Measurements from ENCODE around the gene WASF3. TPM values are rescaled to one million over a fixed set of nuclear protein-coding genes. Genes with fewer than 3 reads are reported as not detected.

WASF3 gene
- total RNA-seq, 1 experiment from 2014 or later, result 3.4 TPM

DNA sequence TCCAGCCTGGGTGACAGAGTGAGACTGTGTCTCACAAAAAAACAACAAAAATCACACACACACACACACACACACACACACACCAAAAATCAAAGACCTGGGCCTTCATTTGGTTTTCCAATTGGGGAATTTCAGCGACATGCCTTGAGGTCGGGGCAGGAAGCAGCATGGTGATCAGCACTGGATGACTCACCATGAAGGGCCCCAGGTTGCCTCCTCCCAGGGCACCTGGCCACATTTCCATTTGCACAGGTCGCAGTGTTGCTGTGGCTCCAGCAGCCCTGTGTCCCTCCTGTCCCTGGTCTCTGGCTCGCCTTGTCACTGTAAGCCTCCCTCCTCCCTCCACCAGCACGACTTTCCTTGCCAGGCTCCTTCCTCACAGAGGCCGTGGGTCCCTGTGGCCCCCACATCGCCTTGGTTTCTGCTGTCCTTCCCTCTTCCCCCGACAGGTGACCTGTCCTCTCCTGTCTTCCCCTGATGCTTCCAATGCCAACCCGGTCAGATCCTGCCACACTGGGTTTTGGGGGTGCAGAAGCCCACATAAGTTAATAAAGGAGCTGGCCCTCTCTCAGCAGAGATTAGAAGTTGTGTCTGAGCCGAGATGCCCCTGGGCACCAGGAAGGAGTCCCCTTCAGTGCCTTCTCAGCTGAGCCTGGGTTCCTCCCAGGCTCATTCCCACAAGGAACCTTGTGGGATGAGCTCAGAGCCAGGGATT is 136.4 kb downstream of the WASF3 start:
- no peak overlapping the region for H3K27ac ChIP-seq (ENCODE audit: low read depth, low read length)
- POLR2A ChIA-PET, result no interaction called here
- H4K20me1 ChIP-seq (ENCODE audit: insufficient read depth), result no peaks in the 10 kb centered on the region
- H2AFZ ChIP-seq (ENCODE audit: low read depth, low read length, poor library complexity, severe bottlenecking), result no peak overlapping the region
- H3K4me1 ChIP-seq (ENCODE audit: control insufficient read depth in 1 of 2, insufficient read depth in 2 of 2, low read length in 2 of 2), result peaks cover 0 to 8% of the 10 kb centered on the region in 2 experiments; a peak in 1 of 4 replicates
- no peak overlapping the region for H3K9ac ChIP-seq (ENCODE audit: low read length)
- CTCF ChIA-PET, result no interaction called here
- TF ChIP-seq, protein P1, sequence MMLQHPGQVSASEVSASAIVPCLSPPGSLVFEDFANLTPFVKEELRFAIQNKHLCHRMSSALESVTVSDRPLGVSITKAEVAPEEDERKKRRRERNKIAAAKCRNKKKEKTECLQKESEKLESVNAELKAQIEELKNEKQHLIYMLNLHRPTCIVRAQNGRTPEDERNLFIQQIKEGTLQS (IDR thresholded peaks at IDR 0.05), result no peak
- TF ChIP-seq EZH2 (IDR thresholded peaks at IDR 0.05) (no peak), ELF1 (IDR thresholded peaks at IDR 0.05; ENCODE audit: borderline replicate concordance, low read depth) (no peak), CBX3 (IDR thresholded peaks at IDR 0.05; ENCODE audit: low read depth) (no peak), POLR2A (IDR thresholded peaks at IDR 0.05; ENCODE audit: borderline replicate concordance, extremely low read depth, insufficient read depth, insufficient read length) (no peak), SIN3A (IDR thresholded peaks at IDR 0.05; ENCODE audit: low read depth) (no peak), ZNF274 (IDR thresholded peaks at IDR 0.05; ENCODE audit: low read depth, low read length) (no peak), YY1 (IDR thresholded peaks at IDR 0.05; ENCODE audit: extremely low read depth, insufficient replicate concordance, low read depth, low read length) (no peak), TCF7L2 (IDR thresholded peaks at IDR 0.05; ENCODE audit: borderline replicate concordance, extremely low read depth, insufficient read depth, insufficient read length) (no peak), SRF (IDR thresholded peaks at IDR 0.05; ENCODE audit: low read depth) (no peak), RAD21 (IDR thresholded peaks at IDR 0.05; ENCODE audit: low read depth) (no peak), JUND (IDR thresholded peaks at IDR 0.05) (no peak), CEBPB (IDR thresholded peaks at IDR 0.05; ENCODE audit: low read depth) (no peak), EGR1 (IDR thresholded peaks at IDR 0.05; ENCODE audit: low read depth) (no peak)
- TF ChIP-seq, protein P2, sequence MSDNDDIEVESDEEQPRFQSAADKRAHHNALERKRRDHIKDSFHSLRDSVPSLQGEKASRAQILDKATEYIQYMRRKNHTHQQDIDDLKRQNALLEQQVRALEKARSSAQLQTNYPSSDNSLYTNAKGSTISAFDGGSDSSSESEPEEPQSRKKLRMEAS (IDR thresholded peaks at IDR 0.05), result no peak
- TF ChIP-seq, protein P3, sequence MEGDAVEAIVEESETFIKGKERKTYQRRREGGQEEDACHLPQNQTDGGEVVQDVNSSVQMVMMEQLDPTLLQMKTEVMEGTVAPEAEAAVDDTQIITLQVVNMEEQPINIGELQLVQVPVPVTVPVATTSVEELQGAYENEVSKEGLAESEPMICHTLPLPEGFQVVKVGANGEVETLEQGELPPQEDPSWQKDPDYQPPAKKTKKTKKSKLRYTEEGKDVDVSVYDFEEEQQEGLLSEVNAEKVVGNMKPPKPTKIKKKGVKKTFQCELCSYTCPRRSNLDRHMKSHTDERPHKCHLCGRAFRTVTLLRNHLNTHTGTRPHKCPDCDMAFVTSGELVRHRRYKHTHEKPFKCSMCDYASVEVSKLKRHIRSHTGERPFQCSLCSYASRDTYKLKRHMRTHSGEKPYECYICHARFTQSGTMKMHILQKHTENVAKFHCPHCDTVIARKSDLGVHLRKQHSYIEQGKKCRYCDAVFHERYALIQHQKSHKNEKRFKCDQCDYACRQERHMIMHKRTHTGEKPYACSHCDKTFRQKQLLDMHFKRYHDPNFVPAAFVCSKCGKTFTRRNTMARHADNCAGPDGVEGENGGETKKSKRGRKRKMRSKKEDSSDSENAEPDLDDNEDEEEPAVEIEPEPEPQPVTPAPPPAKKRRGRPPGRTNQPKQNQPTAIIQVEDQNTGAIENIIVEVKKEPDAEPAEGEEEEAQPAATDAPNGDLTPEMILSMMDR (IDR thresholded peaks at IDR 0.05 in 2 of 3, conservative IDR thresholded peaks at IDR 0.05 in 1 of 3; ENCODE audit: borderline replicate concordance in 1 of 3, insufficient read depth in 1 of 3, low read depth in 2 of 3, low read length in 2 of 3), result no peak
- TF ChIP-seq, protein P4, sequence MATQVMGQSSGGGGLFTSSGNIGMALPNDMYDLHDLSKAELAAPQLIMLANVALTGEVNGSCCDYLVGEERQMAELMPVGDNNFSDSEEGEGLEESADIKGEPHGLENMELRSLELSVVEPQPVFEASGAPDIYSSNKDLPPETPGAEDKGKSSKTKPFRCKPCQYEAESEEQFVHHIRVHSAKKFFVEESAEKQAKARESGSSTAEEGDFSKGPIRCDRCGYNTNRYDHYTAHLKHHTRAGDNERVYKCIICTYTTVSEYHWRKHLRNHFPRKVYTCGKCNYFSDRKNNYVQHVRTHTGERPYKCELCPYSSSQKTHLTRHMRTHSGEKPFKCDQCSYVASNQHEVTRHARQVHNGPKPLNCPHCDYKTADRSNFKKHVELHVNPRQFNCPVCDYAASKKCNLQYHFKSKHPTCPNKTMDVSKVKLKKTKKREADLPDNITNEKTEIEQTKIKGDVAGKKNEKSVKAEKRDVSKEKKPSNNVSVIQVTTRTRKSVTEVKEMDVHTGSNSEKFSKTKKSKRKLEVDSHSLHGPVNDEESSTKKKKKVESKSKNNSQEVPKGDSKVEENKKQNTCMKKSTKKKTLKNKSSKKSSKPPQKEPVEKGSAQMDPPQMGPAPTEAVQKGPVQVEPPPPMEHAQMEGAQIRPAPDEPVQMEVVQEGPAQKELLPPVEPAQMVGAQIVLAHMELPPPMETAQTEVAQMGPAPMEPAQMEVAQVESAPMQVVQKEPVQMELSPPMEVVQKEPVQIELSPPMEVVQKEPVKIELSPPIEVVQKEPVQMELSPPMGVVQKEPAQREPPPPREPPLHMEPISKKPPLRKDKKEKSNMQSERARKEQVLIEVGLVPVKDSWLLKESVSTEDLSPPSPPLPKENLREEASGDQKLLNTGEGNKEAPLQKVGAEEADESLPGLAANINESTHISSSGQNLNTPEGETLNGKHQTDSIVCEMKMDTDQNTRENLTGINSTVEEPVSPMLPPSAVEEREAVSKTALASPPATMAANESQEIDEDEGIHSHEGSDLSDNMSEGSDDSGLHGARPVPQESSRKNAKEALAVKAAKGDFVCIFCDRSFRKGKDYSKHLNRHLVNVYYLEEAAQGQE (IDR thresholded peaks at IDR 0.05; ENCODE audit: low read depth), result no peak
- TF ChIP-seq, protein P5, sequence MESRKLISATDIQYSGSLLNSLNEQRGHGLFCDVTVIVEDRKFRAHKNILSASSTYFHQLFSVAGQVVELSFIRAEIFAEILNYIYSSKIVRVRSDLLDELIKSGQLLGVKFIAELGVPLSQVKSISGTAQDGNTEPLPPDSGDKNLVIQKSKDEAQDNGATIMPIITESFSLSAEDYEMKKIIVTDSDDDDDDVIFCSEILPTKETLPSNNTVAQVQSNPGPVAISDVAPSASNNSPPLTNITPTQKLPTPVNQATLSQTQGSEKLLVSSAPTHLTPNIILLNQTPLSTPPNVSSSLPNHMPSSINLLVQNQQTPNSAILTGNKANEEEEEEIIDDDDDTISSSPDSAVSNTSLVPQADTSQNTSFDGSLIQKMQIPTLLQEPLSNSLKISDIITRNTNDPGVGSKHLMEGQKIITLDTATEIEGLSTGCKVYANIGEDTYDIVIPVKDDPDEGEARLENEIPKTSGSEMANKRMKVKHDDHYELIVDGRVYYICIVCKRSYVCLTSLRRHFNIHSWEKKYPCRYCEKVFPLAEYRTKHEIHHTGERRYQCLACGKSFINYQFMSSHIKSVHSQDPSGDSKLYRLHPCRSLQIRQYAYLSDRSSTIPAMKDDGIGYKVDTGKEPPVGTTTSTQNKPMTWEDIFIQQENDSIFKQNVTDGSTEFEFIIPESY (IDR thresholded peaks at IDR 0.05; ENCODE audit: extremely low read depth, insufficient replicate concordance, low read length), result no peak
- no peaks in the 10 kb centered on the region for H3K79me2 ChIP-seq (ENCODE audit: insufficient read depth, low read length)
- RAD21 ChIA-PET (ENCODE audit: low non-redundant PET in 1 of 2, low total read pairs in 2 of 2, uncharacterized antibody in 2 of 2, unreplicated experiment in 2 of 2), result no interaction called here
- no TSS peak for BruUV-seq (replicated peaks)
- no peaks in the 10 kb centered on the region for H3K27me3 ChIP-seq (ENCODE audit: insufficient read depth, low read length)
- H3K9me2 ChIP-seq (ENCODE audit: insufficient read depth), result no peaks in the 10 kb centered on the region
- ATAC-seq (no peak), DNase-seq (ENCODE audit: low read depth, low spot score) (no peak)
- intact Hi-C loops (cut with micrococcal nuclease), result no loop called here
- no peak overlapping the region for H3K4me3 ChIP-seq (replicated peaks in 1 of 2; ENCODE audit: low read depth in 1 of 2, low read length in 2 of 2)
- H3K9me3 ChIP-seq (ENCODE audit: control insufficient read depth in 1 of 2, insufficient read depth in 1 of 2, low read depth in 1 of 2, low read length in 2 of 2), result no peaks in the 10 kb centered on the region
- H3K36me3 ChIP-seq (ENCODE audit: control insufficient read depth in 1 of 2, insufficient read depth in 2 of 2, low read length in 2 of 2), result no peaks in the 10 kb centered on the region
- no peak overlapping the region for H3K4me2 ChIP-seq (ENCODE audit: low read length)
